ENCODE results near the gene SRPK1.

- TF ChIP-seq EZH2 (IDR thresholded peaks at IDR 0.05; ENCODE audit: low read depth, low read length, severe bottlenecking): no peak
- no peak for TF ChIP-seq ATF3 (IDR thresholded peaks at IDR 0.05; ENCODE audit: insufficient read depth, low read depth, low read length)
- no peak for TF ChIP-seq CEBPB (IDR thresholded peaks at IDR 0.05; ENCODE audit: low read depth, low read length)
- TF ChIP-seq POLR2AphosphoS5 (IDR thresholded peaks at IDR 0.05; ENCODE audit: low read depth, low read length): no peak
- TF ChIP-seq RFX5 (IDR thresholded peaks at IDR 0.05; ENCODE audit: borderline replicate concordance, low read depth, low read length): no peak
- no peak for TF ChIP-seq EP300 (IDR thresholded peaks at IDR 0.05; ENCODE audit: borderline replicate concordance in 1 of 2, low read depth in 2 of 2, low read length in 2 of 2)
- no peak for TF ChIP-seq CHD1 (IDR thresholded peaks at IDR 0.05; ENCODE audit: low read depth, low read length)
- TF ChIP-seq TAF7 (optimal IDR thresholded peaks at IDR 0.05; ENCODE audit: borderline replicate concordance, low read depth, low read length): no peak
Measured at GRCh38 chr6:35968821-35969220, 47.9 kb upstream of the SRPK1 start.
